Superior temporal gyrus (tissue), 1 donor: ENCODE measurements around the gene P2RX5.

Experiments used
- DNase-seq: peaks from one replicate; pipeline ENCODE4 v3.0.0-alpha.2; 2016; ENCODE audit errors: extremely low spot score

P2RX5 gene

DNA sequence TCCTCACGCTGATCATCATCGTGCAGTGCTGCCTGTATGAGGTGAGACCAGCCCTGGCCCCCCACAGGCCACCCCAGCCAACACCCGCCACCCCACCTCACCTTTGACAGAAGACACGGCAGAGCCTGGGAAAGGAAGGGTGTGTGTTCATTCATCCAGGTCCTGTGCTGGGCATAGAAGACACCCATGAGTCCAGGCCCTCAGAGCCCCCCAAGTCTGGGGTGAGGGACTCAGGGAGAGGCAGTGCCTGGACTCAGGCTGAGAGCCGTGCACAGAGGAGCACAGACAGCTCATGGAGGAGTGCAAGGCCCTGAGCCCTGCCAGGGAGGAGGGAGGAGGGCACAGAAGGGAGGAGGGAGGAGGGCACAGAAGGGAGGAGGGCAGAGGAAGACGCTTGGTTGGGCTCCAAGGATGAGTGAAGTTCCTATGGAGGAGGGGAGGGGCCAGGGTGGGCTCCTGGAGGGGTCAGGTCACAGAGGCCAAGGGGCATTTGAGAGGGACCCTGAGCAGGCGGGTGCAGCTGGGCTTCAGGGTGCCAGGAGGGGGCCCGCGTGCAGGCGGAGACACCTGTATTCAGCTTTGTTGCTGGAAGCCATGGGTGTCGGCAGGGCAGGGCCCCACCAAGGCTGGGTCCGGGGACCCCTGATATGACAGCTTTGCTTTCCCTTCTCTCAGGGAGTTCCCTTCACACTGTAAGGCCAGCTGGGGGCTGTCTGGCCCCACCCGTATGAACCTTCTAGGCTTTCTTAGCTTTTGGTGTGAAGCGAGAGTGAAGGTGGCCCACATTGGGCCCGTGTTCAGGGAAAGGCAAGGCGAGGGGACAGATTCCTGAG, 39.0 kb downstream of the P2RX5 start:
- no peak for DNase-seq

DNA sequence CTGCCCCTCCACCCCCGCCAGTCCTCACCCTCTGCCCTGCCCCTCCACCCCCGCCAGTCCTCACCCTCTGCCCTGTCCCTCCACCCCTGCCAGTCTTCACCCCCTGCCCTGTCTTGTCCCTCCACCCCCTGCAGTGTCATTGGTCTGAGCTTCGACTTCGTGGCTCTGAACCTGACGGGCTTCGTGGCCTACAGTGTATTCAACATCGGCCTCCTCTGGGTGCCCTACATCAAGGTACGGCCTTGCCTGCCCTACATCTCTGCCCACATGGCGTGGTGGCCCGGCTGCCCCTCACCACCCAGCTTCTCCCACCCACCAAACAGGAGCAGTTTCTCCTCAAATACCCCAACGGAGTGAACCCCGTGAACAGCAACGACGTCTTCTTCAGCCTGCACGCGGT, 39.6 kb downstream of the P2RX5 start:
- no peak for DNase-seq

DNA sequence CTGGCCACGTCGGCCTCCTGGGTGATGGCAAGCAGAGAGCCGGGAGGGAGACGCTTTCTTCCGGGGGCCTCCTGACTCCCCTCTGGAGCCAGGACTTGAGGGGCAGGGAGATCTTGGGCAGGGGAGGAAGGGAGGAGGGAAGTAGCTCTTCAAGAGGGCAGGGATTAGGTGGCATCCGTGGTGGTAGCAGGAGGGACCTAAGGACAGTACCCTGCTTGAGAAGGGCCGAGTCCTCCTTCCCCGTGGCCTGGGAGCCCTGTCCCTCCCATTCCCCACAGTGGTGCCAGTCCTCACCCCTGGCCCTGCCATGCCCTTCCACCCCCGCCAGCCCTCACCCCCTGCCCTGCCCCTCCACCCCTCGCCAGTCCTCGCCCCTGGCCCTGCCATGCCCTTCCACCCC, 40.2 kb downstream of the P2RX5 start:
- no peak for DNase-seq

DNA sequence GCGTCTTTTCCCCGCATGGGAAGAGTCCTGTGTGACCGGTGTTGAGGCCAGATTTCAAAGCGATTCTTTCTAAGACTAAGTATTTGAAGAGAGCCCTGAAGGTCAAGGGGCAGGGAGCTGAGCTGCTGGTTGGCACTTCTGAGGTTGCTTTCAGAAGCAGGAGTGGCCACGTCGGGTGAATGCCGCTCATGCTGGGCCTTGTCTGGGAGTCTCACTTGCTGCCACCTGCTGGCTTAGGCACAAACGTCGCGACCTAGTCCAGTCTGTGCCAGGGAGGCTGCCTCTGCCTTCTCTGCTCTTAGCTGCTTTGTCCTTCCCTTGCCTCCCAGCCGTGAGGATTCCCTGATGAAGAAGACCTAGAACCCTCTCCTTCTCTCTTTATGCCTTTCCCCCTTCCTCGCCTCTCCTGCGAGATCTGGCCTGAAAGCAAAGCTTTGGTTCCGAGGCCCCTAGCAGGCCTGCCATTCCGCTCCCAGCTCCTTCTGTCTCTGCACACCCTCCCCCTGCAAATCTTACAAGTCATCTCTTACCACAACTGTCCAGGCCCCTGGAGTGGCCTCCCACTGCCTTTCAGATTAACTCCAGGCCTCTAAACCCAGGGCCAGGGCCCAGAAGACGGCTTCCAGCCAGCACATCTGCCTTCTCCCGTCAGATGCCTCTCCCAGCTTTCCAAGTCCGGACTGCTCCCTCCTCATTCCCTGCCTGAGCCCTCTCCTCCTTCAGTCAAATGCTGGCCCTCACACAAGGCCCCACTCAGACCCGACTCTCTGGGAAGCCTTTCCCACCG, 48.0 kb downstream of the P2RX5 start:
- DNase-seq: peak; percentile 77

DNA sequence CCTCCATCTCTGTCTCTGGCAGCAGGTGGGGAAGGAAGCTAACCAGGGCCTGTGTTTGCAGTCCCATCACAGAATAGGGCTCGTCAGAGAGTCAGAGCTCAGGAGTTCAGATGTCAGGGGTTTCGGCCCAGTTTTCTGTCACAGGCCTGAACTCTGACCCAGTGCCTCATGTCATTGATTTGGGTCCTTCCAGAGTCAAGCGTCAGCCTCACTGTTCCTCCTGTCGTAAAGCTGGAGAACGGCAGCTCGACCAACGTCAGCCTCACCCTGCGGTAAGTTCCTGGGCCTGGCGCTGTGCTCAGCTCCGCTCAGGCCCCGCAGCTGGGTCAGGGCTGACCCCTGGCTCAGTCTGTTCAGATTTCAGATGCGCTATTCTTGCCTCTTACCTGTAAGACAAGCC, 48.7 kb downstream of the P2RX5 start:
- DNase-seq: no peak

DNA sequence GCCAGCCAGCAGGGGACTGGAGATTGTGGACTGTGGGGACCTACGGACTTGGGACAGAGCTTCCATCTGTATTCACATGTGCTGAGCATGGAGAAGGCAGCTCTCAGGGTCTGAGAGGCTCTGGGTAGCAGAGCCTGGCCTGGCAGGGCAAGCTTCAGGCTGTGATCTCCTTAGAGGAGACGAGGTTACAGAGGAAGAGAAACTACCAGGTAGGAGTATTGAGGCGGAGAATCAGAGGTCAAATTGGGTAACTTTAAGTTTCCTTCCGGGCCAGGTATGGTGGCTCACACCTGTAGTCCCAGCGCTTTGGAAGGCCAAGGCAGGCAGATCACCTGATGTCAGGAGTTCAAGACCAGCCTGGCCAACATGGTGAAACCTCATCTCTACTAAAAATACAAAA, 50.6 kb downstream of the P2RX5 start:
- DNase-seq: no peak

DNA sequence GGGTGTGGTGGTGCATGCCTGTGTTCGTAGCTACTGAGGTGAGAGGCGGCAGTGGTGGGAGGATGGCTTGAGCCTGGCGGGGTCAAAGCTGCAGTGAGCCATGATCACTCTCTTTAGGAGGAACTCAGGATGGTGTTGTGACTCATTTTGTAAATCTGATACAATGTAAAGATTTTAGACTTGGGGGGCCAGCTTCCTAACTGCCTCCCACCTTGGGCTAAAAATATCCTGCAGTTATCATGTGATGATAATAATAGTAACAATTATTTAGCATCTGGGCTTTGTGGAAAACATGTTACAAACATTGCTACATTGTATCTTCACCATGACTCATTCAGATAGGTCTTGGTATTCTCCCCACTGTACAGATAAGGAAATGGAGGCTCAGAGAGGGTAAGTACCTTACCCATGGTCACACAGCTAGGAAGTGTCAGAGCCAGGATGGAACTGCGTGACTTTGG, 52.0 kb downstream of the P2RX5 start:
- DNase-seq: no peak

DNA sequence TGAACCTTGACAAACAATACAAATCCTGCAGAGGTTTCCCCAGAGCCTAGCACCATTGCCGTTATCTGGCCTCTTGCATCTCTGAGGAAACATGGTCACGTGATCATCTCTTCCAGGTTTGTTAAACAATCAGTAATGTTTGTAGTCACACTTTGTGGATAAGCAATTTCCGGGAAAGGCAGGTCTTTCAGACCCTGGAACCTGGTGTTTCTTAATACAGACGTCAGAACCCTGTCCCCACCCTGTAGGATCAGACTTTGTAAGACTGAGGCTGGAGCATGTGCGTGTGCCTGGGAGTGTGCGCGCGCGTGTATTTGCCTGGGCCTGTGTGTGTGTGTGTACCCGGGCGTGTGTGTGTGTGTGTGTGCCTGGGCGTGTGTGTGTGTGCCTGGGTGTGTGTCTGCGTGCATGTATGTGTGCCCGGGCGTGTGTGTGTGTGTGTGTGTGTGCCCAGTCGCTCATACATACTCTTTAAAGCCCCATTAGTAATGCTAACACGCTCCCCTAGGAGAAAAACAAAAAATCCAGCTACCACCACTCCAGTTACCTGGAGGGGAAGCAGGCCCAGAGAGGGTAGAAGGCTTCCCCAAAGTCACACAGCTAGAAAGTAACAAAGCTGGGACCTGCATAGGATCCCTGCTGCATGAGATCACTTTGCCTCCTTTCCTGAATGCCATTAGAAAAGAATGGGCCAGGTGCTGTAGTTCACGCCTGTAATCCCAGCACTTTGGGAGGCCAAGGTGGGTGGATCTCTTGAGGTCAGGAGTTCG, 54.1 kb downstream of the P2RX5 start:
- DNase-seq: no peak

DNA sequence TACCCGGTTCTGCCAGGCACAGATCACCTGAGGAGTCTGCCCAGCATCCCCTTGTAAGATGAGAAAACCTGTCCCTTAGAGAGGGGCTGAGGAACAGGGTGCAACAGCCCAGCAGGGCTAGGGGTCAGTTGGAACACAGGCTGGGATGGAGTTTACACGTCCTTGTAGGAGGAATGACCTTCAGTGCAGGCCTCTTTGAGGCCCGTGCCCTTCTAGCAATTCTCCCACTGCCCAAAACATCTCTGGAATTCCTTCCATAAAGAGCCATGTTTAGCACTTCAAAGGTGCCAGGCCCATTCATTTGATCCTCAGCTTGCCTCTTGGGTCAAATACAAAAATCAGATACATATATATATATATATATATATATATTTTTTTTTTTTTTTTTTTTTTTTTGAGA, 54.9 kb downstream of the P2RX5 start:
- DNase-seq: no peak

DNA sequence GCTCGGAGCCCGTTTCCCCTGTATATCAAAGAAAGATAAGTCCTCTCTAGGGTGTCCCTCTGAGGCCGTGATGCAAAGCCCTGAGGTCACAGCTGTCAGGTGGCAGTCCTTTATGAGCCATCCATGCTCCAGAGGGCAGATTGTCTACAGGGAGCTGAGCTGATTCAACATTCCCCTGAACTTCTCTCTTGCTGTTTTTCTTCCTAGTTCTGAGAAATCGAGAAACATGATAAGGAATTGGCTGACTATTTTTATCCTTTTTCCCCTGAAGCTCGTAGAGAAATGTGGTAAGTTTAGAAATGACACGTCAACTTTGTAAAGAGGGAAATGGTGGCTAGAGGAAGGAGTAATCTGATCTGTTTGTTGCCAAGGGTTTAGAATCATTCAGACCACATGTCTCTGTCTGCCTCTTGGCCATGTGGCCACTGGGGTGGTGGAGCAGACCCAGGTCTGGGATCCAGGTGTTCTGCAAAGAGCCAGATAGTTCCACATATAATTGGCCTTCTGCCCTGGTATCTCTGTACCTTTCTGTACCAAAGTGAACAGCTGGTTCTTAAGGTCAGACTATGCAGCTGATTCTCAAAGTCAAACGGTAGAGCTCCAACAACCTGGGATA, 55.9 kb downstream of the P2RX5 start:
- no peak for DNase-seq

DNA sequence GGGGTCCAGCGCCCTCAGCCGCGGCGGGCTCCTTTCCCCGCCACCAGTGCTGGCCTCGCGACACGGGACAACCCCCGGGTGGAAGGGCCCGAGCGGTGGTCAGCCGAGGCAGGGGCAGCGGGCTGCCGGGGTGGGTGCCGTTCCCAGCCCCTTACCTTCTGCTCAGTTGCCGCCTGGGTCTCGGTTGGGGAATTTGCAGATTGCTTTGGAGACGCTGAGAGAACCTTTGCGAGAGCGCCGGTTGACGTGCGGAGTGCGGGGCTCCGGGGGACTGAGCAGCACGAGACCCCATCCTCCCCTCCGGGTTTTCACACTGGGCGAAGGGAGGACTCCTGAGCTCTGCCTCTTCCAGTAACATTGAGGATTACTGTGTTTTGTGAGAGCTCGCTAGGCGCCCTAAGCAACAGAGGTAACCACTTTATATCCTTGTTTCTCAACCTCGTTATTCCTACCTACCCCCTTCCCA, 59.0 kb downstream of the P2RX5 start:
- DNase-seq: no peak

DNA sequence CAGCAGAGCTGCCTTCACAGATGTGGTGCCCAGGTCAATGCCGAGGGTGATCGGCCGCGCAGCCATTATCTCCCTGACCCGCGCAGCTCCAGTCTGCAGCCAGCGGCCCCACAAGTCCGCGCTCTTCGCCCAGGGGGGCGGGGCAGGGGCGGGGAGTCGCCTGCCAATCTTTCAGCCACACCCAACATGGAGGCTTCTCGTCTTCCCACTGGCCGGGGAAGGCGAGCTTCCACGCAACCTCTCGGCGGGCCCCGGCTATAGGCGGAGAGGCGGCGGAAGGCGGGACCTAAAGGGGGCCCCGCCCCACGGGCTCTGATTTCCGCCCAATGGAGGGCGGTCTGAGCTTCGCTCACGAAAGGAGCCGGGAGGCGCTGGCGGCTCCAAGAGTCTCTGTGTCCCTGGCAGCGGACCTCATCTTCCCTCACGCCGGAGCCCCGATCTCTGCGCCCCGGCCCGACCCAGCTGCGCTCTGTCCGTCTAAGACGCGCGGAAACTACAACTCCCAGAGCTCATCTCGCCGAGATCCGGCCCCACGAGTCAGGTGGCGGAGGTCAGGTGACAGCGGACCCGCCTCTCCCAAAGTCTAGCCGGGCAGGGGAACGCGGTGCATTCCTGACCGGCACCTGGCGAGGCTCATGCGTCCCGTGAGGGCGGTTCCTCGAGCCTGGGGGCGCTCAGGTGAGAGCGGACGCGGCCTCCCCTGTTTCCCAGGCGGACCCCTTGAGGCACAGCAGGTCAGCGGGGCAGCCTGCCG, 59.6 kb downstream of the P2RX5 start, which contains the start of the genes CTNS and SHPK:
TSS of gene CTNS (plus strand) at position 607 of the 754 bp plus-strand sequence. CDS start 3,447 bp downstream, outside the sequence.
TSS of gene SHPK (minus strand) at position 97 of the 754 bp plus-strand sequence. CDS start at position 66, 31 bp downstream.
- peak; percentile 97 for DNase-seq

DNA sequence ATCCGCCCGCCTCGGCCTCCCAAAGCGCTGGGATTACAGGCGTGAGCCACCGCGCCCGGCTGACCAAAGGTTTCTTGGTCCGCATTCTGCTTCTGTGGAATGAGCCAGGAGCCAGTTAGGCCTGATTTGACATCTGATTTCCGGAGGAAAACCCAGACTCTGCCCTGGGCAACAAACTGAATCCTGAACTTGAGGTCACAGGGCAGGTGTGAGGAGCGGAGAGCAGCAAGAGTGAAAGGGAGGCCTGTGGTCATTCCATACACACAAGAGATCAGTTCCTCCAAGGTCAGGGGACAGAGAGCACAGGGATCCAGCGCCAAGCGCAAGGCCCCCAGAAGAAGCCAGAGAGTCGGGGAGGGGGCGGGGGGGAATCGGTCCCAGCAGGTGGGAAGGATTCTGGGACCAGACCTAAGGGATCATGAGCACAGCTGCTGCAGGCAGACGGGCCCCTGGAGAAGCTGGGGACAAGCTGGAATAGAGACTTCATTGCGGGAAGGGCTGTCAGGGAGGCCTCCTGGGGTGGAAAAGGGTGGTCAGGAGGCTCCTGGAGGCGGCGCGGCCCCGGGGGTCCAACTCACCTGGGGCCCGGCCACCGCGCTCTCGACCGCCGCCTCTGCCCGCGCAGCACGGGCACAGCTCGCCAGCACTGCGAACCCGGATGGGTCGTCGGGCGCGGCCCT, 60.3 kb downstream of the P2RX5 start:
- DNase-seq: no peak

DNA sequence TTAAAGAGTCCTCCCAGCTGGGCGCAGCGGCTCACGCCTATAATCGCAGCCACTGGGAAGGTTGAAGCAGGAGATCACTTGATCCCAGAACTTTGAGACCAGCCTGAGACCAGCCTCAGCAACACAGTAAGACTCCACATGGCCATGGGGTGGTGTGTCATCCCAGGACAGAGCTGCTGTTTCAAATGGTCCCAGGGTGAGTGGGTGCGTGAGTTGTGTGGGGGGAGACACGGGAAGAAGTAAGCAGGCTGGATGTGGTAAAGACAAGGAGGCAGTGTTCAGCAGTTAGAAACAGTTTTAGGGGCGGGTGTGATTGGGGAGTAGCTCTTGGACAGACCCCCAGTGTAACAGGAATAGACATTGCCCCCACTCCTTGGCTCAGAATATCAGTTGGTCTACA, 63.7 kb downstream of the P2RX5 start:
- DNase-seq: no peak

DNA sequence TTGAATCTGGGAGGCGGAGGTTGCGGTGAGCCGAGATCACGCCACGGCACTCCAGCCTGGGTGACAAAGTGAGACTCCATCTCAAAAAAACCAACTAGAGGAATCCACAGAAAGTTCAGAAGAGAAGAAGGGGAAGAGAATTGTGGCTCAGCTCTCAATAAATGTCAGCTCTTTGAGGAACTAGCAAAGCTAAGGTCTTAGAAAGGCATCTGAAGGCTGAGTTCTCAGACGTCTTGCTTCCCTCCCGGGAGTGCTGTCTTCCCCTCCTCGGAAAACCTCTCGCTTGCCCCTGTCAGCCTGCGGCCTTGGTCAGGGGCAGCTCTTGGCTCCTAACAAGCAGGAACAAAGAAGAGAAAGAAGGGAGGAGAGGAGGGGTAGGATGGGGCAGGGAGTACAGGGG, 65.2 kb downstream of the P2RX5 start:
- no peak for DNase-seq

DNA sequence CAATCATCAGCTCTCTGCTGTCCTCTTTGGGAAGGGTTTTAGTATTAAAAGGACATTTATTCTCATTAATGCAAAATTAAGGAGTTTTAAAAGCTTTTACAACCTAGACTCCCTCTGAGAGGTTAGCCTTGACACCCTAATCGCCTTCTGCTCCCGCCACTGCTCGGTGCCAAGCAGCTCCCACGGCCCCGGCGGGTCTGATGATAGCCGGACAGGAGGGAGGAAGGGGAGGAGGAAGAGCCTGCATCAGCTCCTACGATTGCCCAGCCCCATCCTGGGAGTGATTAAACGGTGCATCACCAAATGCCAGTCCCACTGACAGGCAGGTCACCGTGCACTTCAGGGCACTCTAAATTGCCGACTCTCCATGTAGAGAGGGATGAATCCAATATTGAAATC, 68.2 kb downstream of the P2RX5 start:
- no peak for DNase-seq

DNA sequence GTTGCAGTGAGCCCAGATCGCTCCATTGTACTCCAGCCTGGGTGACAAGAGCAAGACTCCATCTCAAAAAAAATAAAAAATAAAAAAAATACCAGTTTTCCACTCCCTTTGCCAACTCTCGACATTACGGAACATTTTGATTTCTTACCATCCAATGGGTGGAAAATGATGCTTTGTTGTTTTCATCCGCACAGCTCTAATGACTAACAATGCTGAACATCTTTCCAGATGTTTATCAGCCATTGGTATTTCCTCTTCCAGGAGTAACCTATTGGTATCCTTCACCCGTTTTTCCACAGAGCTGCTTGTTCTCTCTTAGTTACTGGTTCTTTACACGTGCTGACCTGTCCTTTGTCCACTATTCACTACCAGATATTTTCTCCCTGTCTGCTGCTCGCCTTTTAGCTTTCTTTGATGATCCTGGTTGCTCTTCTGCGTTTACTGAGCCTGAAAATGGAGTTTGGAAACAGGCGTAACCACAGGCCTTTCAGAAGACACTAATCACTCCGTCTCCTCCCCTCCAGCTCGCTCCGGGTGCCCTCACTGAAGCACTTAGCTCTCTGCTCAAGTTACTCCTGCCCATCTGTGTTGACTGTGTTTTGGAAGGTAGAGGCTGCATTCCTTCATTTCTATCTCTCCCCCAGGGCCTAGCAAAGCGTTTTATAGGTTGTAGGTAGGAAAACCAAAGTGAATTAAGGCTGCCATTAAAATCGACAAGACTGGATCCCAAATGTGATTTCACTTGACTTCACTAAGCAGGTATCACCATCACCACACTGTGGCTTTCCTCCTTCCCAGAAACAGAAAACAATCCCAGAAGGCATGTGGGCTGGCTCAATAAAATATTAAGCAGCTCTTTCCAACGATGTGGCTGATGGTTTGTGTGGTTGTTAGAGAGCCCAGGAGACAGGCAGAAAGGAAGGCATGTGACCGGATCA, 68.9 kb downstream of the P2RX5 start:
- DNase-seq: no peak
